ENCODE results near the gene GCLC. TPM values are rescaled to one million over a fixed set of nuclear protein-coding genes. Genes with fewer than 3 reads are reported as not detected.

GCLC gene
- total RNA-seq, 6 donors from 2014 or later: 21.9 to 60.2 (median 27.2) TPM

DNA sequence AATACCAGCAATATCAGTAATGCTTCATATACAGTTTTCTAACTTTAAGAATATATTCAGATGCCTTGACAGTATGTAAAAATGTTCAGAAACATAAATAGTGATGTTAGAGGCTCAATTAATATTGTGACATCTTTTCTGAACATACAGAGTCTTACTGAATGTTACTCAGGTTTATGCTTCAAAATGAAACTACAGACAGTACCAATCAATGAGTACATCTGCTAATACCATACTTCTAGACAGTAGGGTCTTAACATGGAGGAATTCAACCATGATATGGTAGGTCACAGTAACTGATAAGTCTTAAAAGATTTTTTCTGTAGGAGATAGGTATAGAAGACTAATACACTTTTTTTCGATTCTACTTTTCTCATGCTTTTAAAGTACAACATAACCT lies 8.3 kb downstream of the GCLC start:
- WGBS, 2 donors: 92 to 94% methylated on average over 1 of the region's 1 CpG

DNA sequence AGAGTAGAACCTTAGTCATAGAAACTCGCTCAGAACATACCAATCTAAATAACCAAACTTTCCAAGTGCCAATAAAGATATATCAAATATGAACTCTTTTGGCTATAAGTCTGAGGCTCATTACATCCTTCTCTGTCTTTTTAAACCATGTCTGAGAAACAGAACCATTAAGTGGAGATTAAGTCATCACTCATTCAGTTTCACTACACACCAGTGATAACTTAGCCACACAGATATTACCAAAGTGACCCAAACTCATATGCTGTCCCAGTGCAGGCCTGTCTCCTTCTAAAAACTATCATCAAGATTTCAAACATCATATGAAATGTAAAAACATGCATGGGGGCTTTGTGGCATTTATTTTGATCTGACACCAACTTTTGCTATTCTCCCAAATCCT lies 12.0 kb downstream of the GCLC start:
- no peaks in the 10 kb centered on the region for H3K36me3 ChIP-seq
- DNase-seq: no peak
- ATAC-seq (ENCODE audit: low FRiP score in 2 of 2): no peak
- H3K27me3 ChIP-seq: no peaks in the 10 kb centered on the region
- no peak overlapping the region for H3K4me3 ChIP-seq
- 83 to 92% methylated on average over 1 of the region's 1 CpG for WGBS, 2 donors
- no peaks in the 10 kb centered on the region for H3K9me3 ChIP-seq
- H3K4me1 ChIP-seq: peaks cover 0 to 7% (median 4%) of the 10 kb centered on the region in 4 donors
- no peak for TF ChIP-seq POLR2AphosphoS5 (IDR thresholded peaks at IDR 0.05)
- TF ChIP-seq POLR2A (IDR thresholded peaks at IDR 0.05): no peak
- no peak for TF ChIP-seq EP300 (IDR thresholded peaks at IDR 0.05)
- TF ChIP-seq, protein P1, sequence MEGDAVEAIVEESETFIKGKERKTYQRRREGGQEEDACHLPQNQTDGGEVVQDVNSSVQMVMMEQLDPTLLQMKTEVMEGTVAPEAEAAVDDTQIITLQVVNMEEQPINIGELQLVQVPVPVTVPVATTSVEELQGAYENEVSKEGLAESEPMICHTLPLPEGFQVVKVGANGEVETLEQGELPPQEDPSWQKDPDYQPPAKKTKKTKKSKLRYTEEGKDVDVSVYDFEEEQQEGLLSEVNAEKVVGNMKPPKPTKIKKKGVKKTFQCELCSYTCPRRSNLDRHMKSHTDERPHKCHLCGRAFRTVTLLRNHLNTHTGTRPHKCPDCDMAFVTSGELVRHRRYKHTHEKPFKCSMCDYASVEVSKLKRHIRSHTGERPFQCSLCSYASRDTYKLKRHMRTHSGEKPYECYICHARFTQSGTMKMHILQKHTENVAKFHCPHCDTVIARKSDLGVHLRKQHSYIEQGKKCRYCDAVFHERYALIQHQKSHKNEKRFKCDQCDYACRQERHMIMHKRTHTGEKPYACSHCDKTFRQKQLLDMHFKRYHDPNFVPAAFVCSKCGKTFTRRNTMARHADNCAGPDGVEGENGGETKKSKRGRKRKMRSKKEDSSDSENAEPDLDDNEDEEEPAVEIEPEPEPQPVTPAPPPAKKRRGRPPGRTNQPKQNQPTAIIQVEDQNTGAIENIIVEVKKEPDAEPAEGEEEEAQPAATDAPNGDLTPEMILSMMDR (IDR thresholded peaks at IDR 0.05): no peak
- H3K27ac ChIP-seq: no peak overlapping the region

More for the DNA sequence above, 8.3 kb downstream of the GCLC start:
- no peak for TF ChIP-seq POLR2A (IDR thresholded peaks at IDR 0.05)
- TF ChIP-seq POLR2AphosphoS5 (IDR thresholded peaks at IDR 0.05): no peak
- TF ChIP-seq EP300 (IDR thresholded peaks at IDR 0.05): no peak
- TF ChIP-seq, protein P1 (IDR thresholded peaks at IDR 0.05): no peak
- Histone ChIP-seq H3K4me3 (no peak overlapping the region), H3K27ac (no peak overlapping the region), H3K4me1 (peaks cover 0 to 7% (median 2%) of the 10 kb centered on the region in 4 donors), H3K9me3 (no peaks in the 10 kb centered on the region), H3K27me3 (no peaks in the 10 kb centered on the region), H3K36me3 (no peaks in the 10 kb centered on the region)
- no peak for ATAC-seq (ENCODE audit: low FRiP score in 2 of 2)
- no peak for DNase-seq

DNA sequence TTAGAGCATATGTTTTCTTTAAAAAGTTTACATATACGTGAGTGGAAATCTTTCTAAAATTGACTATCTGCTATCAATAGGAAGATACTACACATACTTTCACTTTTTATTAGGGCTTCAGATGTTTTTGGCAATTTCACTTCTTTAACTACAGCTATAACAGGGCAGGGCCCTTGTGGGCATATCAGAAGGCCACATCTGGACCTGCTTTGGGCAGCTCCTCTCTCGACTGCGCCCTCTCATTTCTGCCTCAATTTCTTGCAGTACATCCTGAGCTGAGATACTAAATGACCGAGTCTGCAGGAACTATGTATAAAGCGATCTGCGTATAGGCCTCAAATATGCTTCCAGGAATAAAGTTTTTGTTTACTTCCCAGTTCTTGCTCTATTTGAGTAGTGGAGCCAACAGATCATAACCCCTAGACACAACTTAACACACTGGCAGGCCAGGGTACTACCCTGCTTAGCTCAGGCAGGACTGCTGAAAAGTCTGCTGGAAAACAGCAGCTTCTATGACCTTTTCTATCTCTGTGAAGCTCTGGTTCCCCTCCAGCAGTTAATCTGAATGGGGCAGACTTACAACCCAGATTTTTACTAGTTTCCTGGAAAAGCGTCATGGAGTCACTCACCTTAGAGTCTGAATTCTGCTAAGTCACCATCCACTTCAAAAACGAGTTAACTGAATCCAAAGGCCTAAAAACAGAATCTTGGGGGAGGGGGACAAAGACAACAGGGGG lies 12.7 kb downstream of the GCLC start:
- Histone ChIP-seq H3K27ac (no peak overlapping the region), H3K4me1 (peaks cover 0 to 7% (median 4%) of the 10 kb centered on the region in 4 donors), H3K36me3 (no peaks in the 10 kb centered on the region), H3K9me3 (no peaks in the 10 kb centered on the region), H3K4me3 (no peak overlapping the region), H3K27me3 (no peaks in the 10 kb centered on the region)
- ATAC-seq (ENCODE audit: low FRiP score in 2 of 2) (no peak), DNase-seq (no peak)
- WGBS, 2 donors: 63 to 72% methylated on average over 8 of the region's 8 CpGs
- TF ChIP-seq POLR2AphosphoS5 (IDR thresholded peaks at IDR 0.05): no peak
- TF ChIP-seq, protein P1 (IDR thresholded peaks at IDR 0.05): no peak
- no peak for TF ChIP-seq POLR2A (IDR thresholded peaks at IDR 0.05)
- TF ChIP-seq EP300 (IDR thresholded peaks at IDR 0.05): no peak

DNA sequence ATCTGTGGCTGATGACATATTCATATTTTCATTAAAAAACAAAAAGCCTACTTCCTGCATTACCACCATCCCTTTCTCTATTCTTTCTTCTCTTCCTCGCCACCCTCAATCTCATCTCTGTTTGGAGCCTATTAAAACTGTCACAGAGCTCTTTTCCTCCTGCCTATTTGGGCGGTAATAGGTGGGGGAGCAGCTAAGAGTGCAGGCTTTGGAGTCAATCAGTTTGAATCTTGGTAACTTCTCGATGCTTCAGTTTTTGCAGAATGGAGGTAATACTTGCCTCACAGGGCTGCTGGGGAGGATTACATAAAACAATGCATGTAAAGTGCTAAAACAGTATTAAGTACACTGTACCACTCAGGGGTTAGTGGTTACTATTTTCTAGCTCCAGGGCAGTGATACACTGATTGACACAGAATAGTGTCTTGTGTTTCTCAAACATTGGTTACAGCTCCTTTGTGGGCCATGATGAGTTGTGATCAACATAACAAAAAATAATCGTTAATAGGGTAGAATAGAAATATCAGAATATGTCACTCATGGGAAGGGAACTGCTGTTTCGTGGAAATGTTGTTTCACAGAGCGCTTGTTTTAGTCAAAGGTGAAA lies 14.0 kb downstream of the GCLC start:
- TF ChIP-seq POLR2AphosphoS5 (IDR thresholded peaks at IDR 0.05) (no peak), POLR2A (IDR thresholded peaks at IDR 0.05) (no peak), EP300 (IDR thresholded peaks at IDR 0.05) (no peak)
- TF ChIP-seq, protein P1 (IDR thresholded peaks at IDR 0.05): no peak
- DNase-seq (no peak), ATAC-seq (ENCODE audit: low FRiP score in 2 of 2) (no peak)
- Histone ChIP-seq H3K27me3 (no peaks in the 10 kb centered on the region), H3K4me1 (peaks cover 0 to 7% (median 4%) of the 10 kb centered on the region in 4 donors), H3K36me3 (no peaks in the 10 kb centered on the region), H3K9me3 (no peaks in the 10 kb centered on the region), H3K4me3 (no peak overlapping the region), H3K27ac (no peak overlapping the region)
- WGBS, 2 donors: 90 to 98% methylated on average over 6 of the region's 6 CpGs

Data from upper lobe of left lung (tissue), 6 donors.